ENCODE data around the gene PKM. TPM values are rescaled to one million over a fixed set of nuclear protein-coding genes. Genes with fewer than 3 reads are reported as not detected.

PKM gene
- polyA plus RNA-seq, 1 experiment: 2,130 TPM

GRCh38 chr15:72168131-72168807 lies 62.7 kb downstream of the PKM start:
- ChIA-PET POLR2A (no interaction called here), CTCF (no interaction called here)
- no peak overlapping the region for H3K27ac ChIP-seq (ENCODE audit: low read depth, low read length)
- TF ChIP-seq CTCF (IDR thresholded peaks at IDR 0.05; ENCODE audit: low read depth, low read length): no peak
- no peak overlapping the region for H3K4me3 ChIP-seq (ENCODE audit: low read depth, low read length)
- no peaks in the 10 kb centered on the region; the same call in 1 of the 2 replicates for H3K9me3 ChIP-seq (ENCODE audit: control insufficient read depth, insufficient read depth, low read length)
- DNase-seq (ENCODE audit: low read depth, low spot score): no peak
- peaks cover 42% of the 10 kb centered on the region for H3K27me3 ChIP-seq (ENCODE audit: control insufficient read depth, insufficient read depth, low read length)

- CTCF ChIA-PET: no interaction called here
- POLR2A ChIA-PET: no interaction called here
- H3K9me3 ChIP-seq (ENCODE audit: control insufficient read depth, insufficient read depth, low read length): no peaks in the 10 kb centered on the region; the same call in 1 of the 2 replicates
These were observed 63.5 kb downstream of the PKM start for GRCh38 chr15:72167445-72167844.

GRCh38 chr15:72166716-72167417 lies 64.1 kb downstream of the PKM start:
- TF ChIP-seq CTCF (IDR thresholded peaks at IDR 0.05; ENCODE audit: low read depth, low read length): no peak
- Histone ChIP-seq H3K27me3 (ENCODE audit: control insufficient read depth, insufficient read depth, low read length) (peaks cover 42% of the 10 kb centered on the region), H3K4me3 (ENCODE audit: low read depth, low read length) (no peak overlapping the region), H3K9me3 (ENCODE audit: control insufficient read depth, insufficient read depth, low read length) (no peaks in the 10 kb centered on the region; the same call in 1 of the 2 replicates), H3K27ac (ENCODE audit: low read depth, low read length) (no peak overlapping the region)
- CTCF ChIA-PET: no interaction called here
- no peak for DNase-seq (ENCODE audit: low read depth, low spot score)
- POLR2A ChIA-PET: no interaction called here

More at GRCh38 chr15:72167445-72167844, 63.5 kb downstream of the PKM start:
- H3K4me3 ChIP-seq (ENCODE audit: low read depth, low read length): no peak overlapping the region
- H3K27ac ChIP-seq (ENCODE audit: low read depth, low read length): no peak overlapping the region
- peaks cover 42% of the 10 kb centered on the region for H3K27me3 ChIP-seq (ENCODE audit: control insufficient read depth, insufficient read depth, low read length)
- no peak for DNase-seq (ENCODE audit: low read depth, low spot score)
- TF ChIP-seq CTCF (IDR thresholded peaks at IDR 0.05; ENCODE audit: low read depth, low read length): no peak

- TF ChIP-seq CTCF (IDR thresholded peaks at IDR 0.05; ENCODE audit: low read depth, low read length): no peak
- ChIA-PET POLR2A (no interaction called here), CTCF (no interaction called here)
- Histone ChIP-seq H3K27me3 (ENCODE audit: control insufficient read depth, insufficient read depth, low read length) (peaks cover 34% of the 10 kb centered on the region), H3K4me3 (ENCODE audit: low read depth, low read length) (no peak overlapping the region), H3K27ac (ENCODE audit: low read depth, low read length) (no peak overlapping the region), H3K9me3 (ENCODE audit: control insufficient read depth, insufficient read depth, low read length) (no peaks in the 10 kb centered on the region)
- no peak for DNase-seq (ENCODE audit: low read depth, low spot score)
These were observed 67.3 kb downstream of the PKM start for GRCh38 chr15:72163719-72164118.

GRCh38 chr15:72162569-72162968 lies 68.4 kb downstream of the PKM start:
- Histone ChIP-seq H3K27me3 (ENCODE audit: control insufficient read depth, insufficient read depth, low read length) (peaks cover 26% of the 10 kb centered on the region), H3K27ac (ENCODE audit: low read depth, low read length) (no peak overlapping the region), H3K9me3 (ENCODE audit: control insufficient read depth, insufficient read depth, low read length) (no peaks in the 10 kb centered on the region), H3K4me3 (ENCODE audit: low read depth, low read length) (no peak overlapping the region)
- CTCF ChIA-PET: no interaction called here
- POLR2A ChIA-PET: interaction anchor here (0.6 kb wide), 1 partner anchor 9 kb away, joined by 10 read pairs; no protein-coding TSS in a partner anchor
- no peak for TF ChIP-seq CTCF (IDR thresholded peaks at IDR 0.05; ENCODE audit: low read depth, low read length)
- no peak for DNase-seq (ENCODE audit: low read depth, low spot score)

Data from AG04450 (cell line).